ENCODE measurements around the gene PRICKLE2. TPM values are rescaled to one million over a fixed set of nuclear protein-coding genes. Genes with fewer than 3 reads are reported as not detected.

Gene PRICKLE2
- total RNA-seq, 2 experiments from 2014 or later: not detected

GRCh38 chr3:64125561-64125960 is 99.7 kb downstream of the PRICKLE2 start:
- CTCF ChIA-PET: no interaction called here
- H3K27me3 Mint-ChIP-seq: peaks cover 2% of the 10 kb centered on the region
- H3K4me3 Mint-ChIP-seq: no peak overlapping the region
- no peaks in the 10 kb centered on the region for H3K4me1 Mint-ChIP-seq
- ATAC-seq: no peak
- no peak for DNase-seq
- H3K9me3 Mint-ChIP-seq (ENCODE audit: low read depth): no peaks in the 10 kb centered on the region
- H3K36me3 Mint-ChIP-seq: no peaks in the 10 kb centered on the region
- H3K27ac Mint-ChIP-seq: no peak overlapping the region

DNA sequence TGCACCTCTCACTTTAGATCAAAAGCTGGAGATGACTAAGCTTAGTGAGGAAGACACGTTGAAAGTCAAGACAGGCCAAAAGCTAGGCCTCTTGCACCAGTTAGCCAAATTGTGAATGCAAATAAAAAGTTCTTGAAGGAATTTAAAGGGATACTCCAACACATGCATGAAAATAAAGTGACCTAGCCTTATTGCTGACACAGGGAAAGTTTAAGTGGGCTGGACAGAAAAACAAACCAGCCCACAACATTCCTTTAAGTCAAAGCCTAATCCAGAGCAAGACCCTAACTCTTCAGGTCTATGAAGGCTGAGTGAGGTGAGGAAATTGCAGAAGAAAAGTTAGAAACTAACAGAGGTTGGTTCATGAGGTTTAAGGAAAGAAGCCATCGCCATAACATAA is 101.3 kb downstream of the PRICKLE2 start:
- Mint-ChIP-seq H3K4me3 (no peak overlapping the region), H3K27me3 (peaks cover 2% of the 10 kb centered on the region), H3K9me3 (ENCODE audit: low read depth) (no peaks in the 10 kb centered on the region), H3K4me1 (no peaks in the 10 kb centered on the region), H3K27ac (no peak overlapping the region), H3K36me3 (no peaks in the 10 kb centered on the region)
- no peak for DNase-seq
- no peak for ATAC-seq
- CTCF ChIA-PET: no interaction called here

GRCh38 chr3:64122476-64122875 is 102.8 kb downstream of the PRICKLE2 start:
- no peaks in the 10 kb centered on the region for H3K36me3 Mint-ChIP-seq
- CTCF ChIA-PET: no interaction called here
- no peak overlapping the region for H3K4me3 Mint-ChIP-seq
- no peak for ATAC-seq
- no peak for DNase-seq
- no peaks in the 10 kb centered on the region for H3K4me1 Mint-ChIP-seq
- H3K27ac Mint-ChIP-seq: no peak overlapping the region
- H3K9me3 Mint-ChIP-seq (ENCODE audit: low read depth): no peaks in the 10 kb centered on the region
- H3K27me3 Mint-ChIP-seq: peaks cover 6% of the 10 kb centered on the region

DNA sequence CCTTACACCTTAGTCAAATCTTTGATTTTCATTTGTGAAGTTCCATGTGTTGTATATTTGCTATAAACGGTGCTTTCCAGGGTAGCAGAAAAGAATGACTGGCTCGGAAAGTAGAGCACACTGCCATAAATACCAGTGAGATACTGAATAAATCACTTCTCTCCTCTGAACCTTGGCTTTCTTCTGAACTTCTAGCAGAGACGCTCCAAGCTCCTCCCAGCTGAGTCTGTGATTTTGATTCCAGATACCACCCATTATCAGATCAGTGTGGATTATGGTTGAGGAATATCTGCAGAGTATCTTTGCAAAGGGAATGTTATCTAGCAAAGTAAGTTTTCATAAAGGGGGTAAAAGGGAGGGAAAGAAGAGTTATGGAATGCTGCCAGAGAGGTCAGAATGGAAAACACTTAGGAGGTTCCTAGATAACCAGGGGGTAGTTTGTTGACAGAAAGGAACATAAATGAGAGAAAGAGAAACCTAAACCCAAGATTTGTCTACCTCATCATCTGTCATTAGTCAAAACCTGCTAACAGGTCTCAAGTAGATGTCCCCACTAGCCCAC is 103.4 kb downstream of the PRICKLE2 start:
- H3K27ac Mint-ChIP-seq: no peak overlapping the region
- no peaks in the 10 kb centered on the region for H3K9me3 Mint-ChIP-seq (ENCODE audit: low read depth)
- ATAC-seq (no peak), DNase-seq (no peak)
- no peaks in the 10 kb centered on the region for H3K4me1 Mint-ChIP-seq
- no peak overlapping the region for H3K4me3 Mint-ChIP-seq
- no peaks in the 10 kb centered on the region for H3K36me3 Mint-ChIP-seq
- H3K27me3 Mint-ChIP-seq: peaks cover 6% of the 10 kb centered on the region
- CTCF ChIA-PET: no interaction called here

DNA sequence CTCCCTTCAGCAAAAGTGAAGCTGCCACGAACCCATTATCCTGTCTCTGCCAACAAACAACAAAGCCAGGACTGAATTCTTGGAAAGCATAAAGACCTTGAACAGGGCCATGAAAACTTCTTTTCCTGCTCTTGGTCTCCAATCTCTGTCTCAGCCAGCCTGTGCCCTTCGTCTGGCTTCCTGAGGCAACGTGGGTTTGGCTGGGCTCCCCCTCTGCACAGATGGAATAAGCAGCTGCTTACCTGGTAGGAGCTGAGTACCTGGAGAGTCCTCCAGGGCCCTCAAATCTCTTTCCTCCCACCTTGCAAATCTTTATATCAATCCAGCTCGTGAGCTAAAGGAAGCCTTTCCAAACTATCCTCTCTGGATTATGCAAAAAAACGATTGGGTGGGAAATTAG is 104.4 kb downstream of the PRICKLE2 start:
- Mint-ChIP-seq H3K27me3 (peaks cover 7% of the 10 kb centered on the region), H3K9me3 (ENCODE audit: low read depth) (no peaks in the 10 kb centered on the region), H3K4me3 (no peak overlapping the region), H3K27ac (no peak overlapping the region), H3K4me1 (no peaks in the 10 kb centered on the region), H3K36me3 (no peaks in the 10 kb centered on the region)
- DNase-seq: no peak
- no peak for ATAC-seq
- CTCF ChIA-PET: interaction anchor here (1.0 kb wide), 1 partner anchor 11 kb away, joined by 3 read pairs; no protein-coding TSS in a partner anchor

- H3K4me3 Mint-ChIP-seq: no peak overlapping the region
- H3K9me3 Mint-ChIP-seq (ENCODE audit: low read depth): no peaks in the 10 kb centered on the region
- H3K27me3 Mint-ChIP-seq: peaks cover 9% of the 10 kb centered on the region
- H3K4me1 Mint-ChIP-seq: no peaks in the 10 kb centered on the region
- H3K27ac Mint-ChIP-seq: no peak overlapping the region
- ATAC-seq: no peak
- no peak for DNase-seq
- CTCF ChIA-PET: no interaction called here
- H3K36me3 Mint-ChIP-seq: no peaks in the 10 kb centered on the region
These were observed 107.8 kb downstream of the PRICKLE2 start for GRCh38 chr3:64117483-64117882.

- H3K4me3 Mint-ChIP-seq: no peak overlapping the region
- no peaks in the 10 kb centered on the region for H3K4me1 Mint-ChIP-seq
- CTCF ChIA-PET: interaction anchor here (1.4 kb wide), 1 partner anchor 21 kb away, joined by 3 read pairs; no protein-coding TSS in a partner anchor
- DNase-seq: no peak
- H3K27me3 Mint-ChIP-seq: peaks cover 7% of the 10 kb centered on the region
- H3K9me3 Mint-ChIP-seq (ENCODE audit: low read depth): no peaks in the 10 kb centered on the region
- H3K27ac Mint-ChIP-seq: no peak overlapping the region
- H3K36me3 Mint-ChIP-seq: no peaks in the 10 kb centered on the region
- no peak for ATAC-seq
These were observed 110.6 kb downstream of the PRICKLE2 start for GRCh38 chr3:64114651-64115050.

- no peak overlapping the region for H3K27ac Mint-ChIP-seq
- CTCF ChIA-PET: no interaction called here
- H3K36me3 Mint-ChIP-seq: no peaks in the 10 kb centered on the region
- H3K27me3 Mint-ChIP-seq: peaks cover 3% of the 10 kb centered on the region
- no peaks in the 10 kb centered on the region for H3K9me3 Mint-ChIP-seq (ENCODE audit: low read depth)
- DNase-seq (no peak), ATAC-seq (no peak)
- H3K4me3 Mint-ChIP-seq: no peak overlapping the region
- no peaks in the 10 kb centered on the region for H3K4me1 Mint-ChIP-seq
These were observed 113.4 kb downstream of the PRICKLE2 start for GRCh38 chr3:64111872-64112271.

- ATAC-seq: no peak
- CTCF ChIA-PET: no interaction called here
- no peaks in the 10 kb centered on the region for H3K36me3 Mint-ChIP-seq
- no peaks in the 10 kb centered on the region for H3K4me1 Mint-ChIP-seq
- no peak for DNase-seq
- H3K4me3 Mint-ChIP-seq: no peak overlapping the region
- H3K27me3 Mint-ChIP-seq: peaks cover 3% of the 10 kb centered on the region
- H3K9me3 Mint-ChIP-seq (ENCODE audit: low read depth): no peaks in the 10 kb centered on the region
- H3K27ac Mint-ChIP-seq: no peak overlapping the region
These were observed 114.2 kb downstream of the PRICKLE2 start for GRCh38 chr3:64111083-64111482.

DNA sequence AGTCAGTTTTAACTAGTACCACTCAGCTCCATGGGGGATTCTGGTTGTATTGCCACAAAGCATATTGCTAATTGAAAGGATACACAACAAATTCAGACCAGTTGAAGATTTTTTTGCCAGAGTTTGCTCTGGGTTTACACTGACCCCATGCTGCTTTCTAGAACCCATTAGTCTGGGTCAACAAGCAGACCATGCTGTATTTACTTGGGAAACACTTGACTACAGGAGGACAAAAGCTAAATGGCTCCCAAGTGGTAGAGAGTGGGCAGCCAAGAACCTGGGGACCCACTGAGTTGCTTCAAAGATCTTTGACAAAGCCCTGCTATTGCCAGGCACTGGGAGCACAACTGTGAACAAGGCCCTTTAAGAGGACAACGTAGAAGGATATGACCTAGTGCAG is 115.2 kb downstream of the PRICKLE2 start:
- CTCF ChIA-PET: no interaction called here
- Mint-ChIP-seq H3K9me3 (ENCODE audit: low read depth) (no peaks in the 10 kb centered on the region), H3K27ac (no peak overlapping the region), H3K4me3 (no peak overlapping the region), H3K27me3 (peaks cover under 1% of the 10 kb centered on the region), H3K36me3 (no peaks in the 10 kb centered on the region), H3K4me1 (no peaks in the 10 kb centered on the region)
- DNase-seq (no peak), ATAC-seq (no peak)

DNA sequence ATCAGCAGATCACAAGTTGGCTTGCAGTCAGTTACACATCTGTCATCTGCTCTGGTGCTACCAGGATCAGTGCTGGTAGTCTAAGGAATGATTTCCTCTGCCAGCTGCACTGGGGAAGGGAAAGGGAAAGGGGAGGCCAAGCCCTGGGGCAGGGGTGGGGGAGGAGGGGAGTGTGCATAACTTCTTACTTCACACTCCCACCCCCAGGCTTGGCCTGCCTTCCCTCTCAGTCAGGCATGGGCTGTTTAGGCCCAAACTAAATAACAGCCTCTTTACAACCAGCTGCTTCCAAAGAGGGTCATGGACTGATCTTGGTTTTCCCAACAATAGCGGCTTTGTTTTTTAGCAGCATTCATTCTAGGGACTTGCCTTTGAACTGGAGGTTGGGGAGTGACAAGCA is 115.8 kb downstream of the PRICKLE2 start:
- ATAC-seq (no peak), DNase-seq (no peak)
- Mint-ChIP-seq H3K9me3 (ENCODE audit: low read depth) (no peaks in the 10 kb centered on the region), H3K27ac (no peak overlapping the region), H3K4me1 (no peaks in the 10 kb centered on the region), H3K27me3 (peaks cover 2% of the 10 kb centered on the region), H3K4me3 (no peak overlapping the region), H3K36me3 (no peaks in the 10 kb centered on the region)
- CTCF ChIA-PET: no interaction called here

GRCh38 chr3:64108784-64109317 is 116.4 kb downstream of the PRICKLE2 start:
- H3K36me3 Mint-ChIP-seq: no peaks in the 10 kb centered on the region

DNA sequence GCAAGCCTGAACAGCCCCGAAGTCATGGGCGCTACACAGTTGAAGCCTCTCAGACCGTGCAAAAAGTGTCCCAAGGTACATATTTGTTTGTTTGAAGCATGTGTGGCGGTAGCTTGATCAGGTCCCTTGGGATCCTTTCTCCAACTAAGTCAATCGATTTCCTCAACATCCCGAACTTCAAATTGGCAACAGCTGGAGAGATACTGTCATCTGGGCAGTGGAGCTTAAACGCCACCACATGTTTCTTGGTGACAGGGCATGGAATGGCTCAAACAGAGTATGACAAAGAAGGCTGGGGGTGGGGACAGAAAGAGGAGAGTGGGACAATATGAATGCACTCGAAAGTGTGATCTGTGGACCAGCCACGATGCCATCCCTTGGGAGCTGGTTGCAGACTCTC is 117.0 kb downstream of the PRICKLE2 start:
- H3K27ac Mint-ChIP-seq: no peak overlapping the region
- peaks cover 2% of the 10 kb centered on the region for H3K27me3 Mint-ChIP-seq
- no peak for ATAC-seq
- CTCF ChIA-PET: no interaction called here
- no peaks in the 10 kb centered on the region for H3K9me3 Mint-ChIP-seq (ENCODE audit: low read depth)
- no peaks in the 10 kb centered on the region for H3K4me1 Mint-ChIP-seq
- H3K4me3 Mint-ChIP-seq: no peak overlapping the region
- no peak for DNase-seq
- no peaks in the 10 kb centered on the region for H3K36me3 Mint-ChIP-seq

More at GRCh38 chr3:64108784-64109317, 116.4 kb downstream of the PRICKLE2 start:
- Mint-ChIP-seq H3K4me3 (no peak overlapping the region), H3K27me3 (peaks cover 2% of the 10 kb centered on the region), H3K27ac (no peak overlapping the region), H3K4me1 (no peaks in the 10 kb centered on the region), H3K9me3 (ENCODE audit: low read depth) (no peaks in the 10 kb centered on the region)
- CTCF ChIA-PET: no interaction called here
- DNase-seq: no peak
- no peak for ATAC-seq

- CTCF ChIA-PET: no interaction called here
- Mint-ChIP-seq H3K4me1 (no peaks in the 10 kb centered on the region), H3K9me3 (ENCODE audit: low read depth) (no peaks in the 10 kb centered on the region), H3K27ac (no peak overlapping the region), H3K27me3 (peaks cover 5% of the 10 kb centered on the region), H3K36me3 (no peaks in the 10 kb centered on the region), H3K4me3 (no peak overlapping the region)
- DNase-seq (no peak), ATAC-seq (no peak)
These were observed 118.1 kb downstream of the PRICKLE2 start for GRCh38 chr3:64107190-64107589.

- Mint-ChIP-seq H3K4me1 (no peaks in the 10 kb centered on the region), H3K9me3 (ENCODE audit: low read depth) (no peaks in the 10 kb centered on the region), H3K27ac (no peak overlapping the region), H3K27me3 (peaks cover 5% of the 10 kb centered on the region), H3K36me3 (no peaks in the 10 kb centered on the region), H3K4me3 (no peak overlapping the region)
- CTCF ChIA-PET: no interaction called here
- ATAC-seq: no peak
- no peak for DNase-seq
These were observed 119.5 kb downstream of the PRICKLE2 start for GRCh38 chr3:64105816-64106215.
